H9 (cell line): ENCODE data around the gene UBE4B. TPM values are rescaled to one million over a fixed set of nuclear protein-coding genes. Genes with fewer than 3 reads are reported as not detected.

Experiments
- DNase-seq: peaks from one replicate; pipeline ENCODE4 v3.0.0-alpha.2; 2017
- H2AFZ ChIP-seq: one replicate; pipeline ENCODE4 v1.6.1; 2013; ENCODE audit warnings: mild to moderate bottlenecking, low read length, control low read depth, moderate library complexity
- H2AK5ac ChIP-seq: 2 replicates; pipeline ENCODE4 v1.6.1; 2013; ENCODE audit warnings: low read length, control low read depth, mixed read lengths; ENCODE audit not compliant: insufficient read length
- H2BK120ac ChIP-seq: one replicate; pipeline ENCODE4 v1.6.1; 2013; ENCODE audit warnings: low read depth, mild to moderate bottlenecking, low read length, control low read depth, inconsistent platforms; ENCODE audit not compliant: poor library complexity, severe bottlenecking
- H2BK12ac ChIP-seq: 2 replicates; pipeline ENCODE4 v1.6.1; 2013; ENCODE audit warnings: low read length, control low read depth, mixed read lengths, low read depth; ENCODE audit not compliant: insufficient read length
- H2BK15ac ChIP-seq: 2 replicates; pipeline ENCODE4 v1.6.1; 2013; ENCODE audit warnings: low read depth, low read length, control low read depth
- H2BK20ac ChIP-seq: one replicate; pipeline ENCODE4 v1.6.1; 2013; ENCODE audit warnings: low read depth, mild to moderate bottlenecking, low read length, control low read depth, inconsistent platforms; ENCODE audit not compliant: poor library complexity, severe bottlenecking
- H2BK5ac ChIP-seq: 2 replicates; pipeline ENCODE4 v1.6.1; 2013; ENCODE audit warnings: low read length, control low read depth, mixed read lengths; ENCODE audit not compliant: insufficient read length
- H3K14ac ChIP-seq: 2 replicates; pipeline ENCODE4 v1.6.1; 2013; ENCODE audit warnings: low read length, control low read depth; ENCODE audit not compliant: insufficient read depth
- H3K18ac ChIP-seq: 2 replicates; pipeline ENCODE4 v1.6.1; 2013; ENCODE audit warnings: low read depth, mild to moderate bottlenecking, mixed read lengths, low read length, control low read depth; ENCODE audit not compliant: insufficient read length
- H3K23ac ChIP-seq: 2 replicates; pipeline ENCODE4 v1.6.1; 2013; ENCODE audit warnings: low read length, control low read depth, mixed read lengths, low read depth; ENCODE audit not compliant: insufficient read length
- H3K23me2 ChIP-seq: 2 replicates; pipeline ENCODE4 v1.6.1; 2013; ENCODE audit warnings: low read depth, mild to moderate bottlenecking, mixed read lengths, low read length, control low read depth; ENCODE audit not compliant: insufficient read length, poor library complexity, severe bottlenecking
- H3K27ac ChIP-seq: 2 replicates; pipeline ENCODE4 v1.5.1; 2013; ENCODE audit warnings: low read length, control low read depth, mixed read lengths, low read depth; ENCODE audit not compliant: insufficient read length
- H3K27me3 ChIP-seq: 2 replicates; pipeline ENCODE4 v1.6.1; 2013; ENCODE audit warnings: low read length, control low read depth, inconsistent platforms; ENCODE audit not compliant: insufficient read depth
- H3K4ac ChIP-seq: 2 replicates; pipeline ENCODE4 v1.6.1; 2013; ENCODE audit warnings: low read depth, mild to moderate bottlenecking, control low read depth, inconsistent platforms, low read length, moderate library complexity
- H3K4me1 ChIP-seq: 2 replicates; pipeline ENCODE4 v1.6.1; 2013; ENCODE audit warnings: low read length, control low read depth, inconsistent platforms; ENCODE audit not compliant: insufficient read depth
- H3K4me2 ChIP-seq: 2 replicates; pipeline ENCODE4 v1.6.1; 2013; ENCODE audit warnings: low read length, control low read depth, mixed read lengths; ENCODE audit not compliant: insufficient read length, insufficient read depth
- H3K56ac ChIP-seq: 2 replicates; pipeline ENCODE4 v1.6.1; 2013; ENCODE audit warnings: low read depth, mild to moderate bottlenecking, mixed read lengths, low read length, control low read depth; ENCODE audit not compliant: insufficient read length
- H3K79me1 ChIP-seq: 2 replicates; pipeline ENCODE4 v1.6.1; 2013; ENCODE audit warnings: low read depth, mild to moderate bottlenecking, moderate library complexity, low read length, control low read depth, inconsistent platforms; ENCODE audit not compliant: insufficient read depth, poor library complexity, severe bottlenecking
- H3K79me2 ChIP-seq: 2 replicates; pipeline ENCODE4 v1.6.1; 2013; ENCODE audit warnings: low read length, control low read depth, inconsistent platforms; ENCODE audit not compliant: insufficient read depth
- H3K9ac ChIP-seq: 2 replicates; pipeline ENCODE4 v1.6.1; 2013; ENCODE audit warnings: low read length, control low read depth, mixed read lengths; ENCODE audit not compliant: insufficient read length; ENCODE audit errors: extremely low read depth
- H3K9me3 ChIP-seq: one replicate; pipeline ENCODE4 v1.6.1; 2013; ENCODE audit warnings: low read depth, low read length, inconsistent platforms; ENCODE audit not compliant: control insufficient read depth
- H3T11ph ChIP-seq: one replicate; pipeline ENCODE4 v1.6.1; 2013; ENCODE audit warnings: mild to moderate bottlenecking, low read length, control low read depth, inconsistent platforms
- H4K20me1 ChIP-seq: one replicate; pipeline ENCODE4 v1.6.1; 2013; ENCODE audit not compliant: control insufficient read depth, insufficient read length, insufficient read depth
- H4K5ac ChIP-seq: 2 replicates; pipeline ENCODE4 v1.6.1; 2013; ENCODE audit warnings: low read depth, mild to moderate bottlenecking, mixed read lengths, low read length, control low read depth; ENCODE audit not compliant: insufficient read length
- H4K8ac ChIP-seq: replicated peaks from 2 replicates; pipeline ENCODE4 v1.6.1; 2013; ENCODE audit warnings: low read length, control low read depth, mixed read lengths, low read depth; ENCODE audit not compliant: insufficient read length
- H4K91ac ChIP-seq: 2 replicates; pipeline ENCODE4 v1.6.1; 2013; ENCODE audit warnings: low read depth, mild to moderate bottlenecking, moderate library complexity, mixed read lengths, low read length, control low read depth; ENCODE audit not compliant: insufficient read length
- H3K27ac Mint-ChIP-seq, 3 experiments: 2 replicates in 2 of 3; 3 replicates in 1 of 3; pipeline ENCODE4 v1.8.0; 2020 to 2021; ENCODE audit warnings: mixed read lengths in 3 of 3, mild to moderate bottlenecking in 1 of 3, moderate library complexity in 1 of 3
- H3K27me3 Mint-ChIP-seq: 2 replicates; pipeline ENCODE4 v1.8.0; 2021; ENCODE audit warnings: low read depth, mild to moderate bottlenecking, moderate library complexity, mixed read lengths
- H3K36me3 Mint-ChIP-seq, 3 experiments: 2 replicates in 2 of 3; 3 replicates in 1 of 3; pipeline ENCODE4 v1.8.0; 2020 to 2021; ENCODE audit warnings: low read depth in 3 of 3, mixed read lengths in 3 of 3; ENCODE audit not compliant: insufficient read depth in 1 of 3
- H3K4me1 Mint-ChIP-seq, 2 experiments: 2 replicates each; pipeline ENCODE4 v1.8.0; 2020; ENCODE audit warnings: mixed read lengths in 2 of 2
- H3K4me3 Mint-ChIP-seq, 2 experiments: 2 replicates in 1 of 2; 3 replicates in 1 of 2; pipeline ENCODE4 v1.8.0; 2020 to 2021; ENCODE audit warnings: mild to moderate bottlenecking in 2 of 2, mixed read lengths in 2 of 2, moderate library complexity in 1 of 2
- H3K9me3 Mint-ChIP-seq, 2 experiments: 2 replicates in 1 of 2; 3 replicates in 1 of 2; pipeline ENCODE4 v1.8.0; 2020; ENCODE audit warnings: mild to moderate bottlenecking in 2 of 2, mixed read lengths in 2 of 2, moderate library complexity in 1 of 2
- CTCF ChIP-seq: fragments of 200-600 bp; sonication (generic); conservative IDR thresholded peaks from 3 replicates; pipeline ENCODE4 v1.8.0; 2021; ENCODE audit warnings: antibody characterized with exemption, mild to moderate bottlenecking
- WGBS: extraction: QIAGEN DNeasy Blood & Tissue Kit; methylation state at CpG from one replicate; pipeline ENCODE4 v1.1.7; 2013; ENCODE audit warnings: missing lambda C conversion rate, low lambda C conversion rate, mixed read lengths; ENCODE audit not compliant: insufficient read length; ENCODE audit errors: extremely low coverage; 5-methylcytosine and 5-hydroxymethylcytosine counted together
- total RNA-seq: library from RNA; stranded (reverse); gene quantifications from 2 replicates; pipeline ENCODE4 v1.2.1, GENCODE V29; 2021

UBE4B gene
- total RNA-seq, 1 experiment from 2014 or later: 67.6 TPM

- no peak overlapping the region for H2BK15ac ChIP-seq
- Mint-ChIP-seq H3K4me1 (peaks cover 10 to 11% of the 10 kb centered on the region in 2 experiments), H3K27me3 (no peaks in the 10 kb centered on the region), H3K27ac (no peak overlapping the region; a peak in 1 of 7 replicates), H3K4me3 (no peak overlapping the region), H3K36me3 (peaks cover 6 to 22% (median 9%) of the 10 kb centered on the region in 3 experiments; a peak in 5 of 7 replicates), H3K9me3 (no peaks in the 10 kb centered on the region)
- no peak overlapping the region for H3K27ac ChIP-seq
- H2AK5ac ChIP-seq: no peak overlapping the region
- no peak overlapping the region for H2BK12ac ChIP-seq
- H4K20me1 ChIP-seq: no peaks in the 10 kb centered on the region
- peaks cover 20% of the 10 kb centered on the region; the same call in 1 of the 2 replicates for H3K79me2 ChIP-seq
- H4K8ac ChIP-seq: no peak overlapping the region
- H3K14ac ChIP-seq: no peak overlapping the region
- H3T11ph ChIP-seq: no peak overlapping the region
- H3K23ac ChIP-seq: no peak overlapping the region
- H3K27me3 ChIP-seq: no peaks in the 10 kb centered on the region
- H3K56ac ChIP-seq: no peak overlapping the region
- no CpG with 5 or more reads among the region's 1 CpG for WGBS
- H2BK120ac ChIP-seq: no peak overlapping the region
- H3K4me2 ChIP-seq: no peak overlapping the region
- no peak overlapping the region for H3K9ac ChIP-seq
- H2AFZ ChIP-seq: no peak overlapping the region
- no peak overlapping the region for H4K5ac ChIP-seq
- H3K9me3 ChIP-seq: no peaks in the 10 kb centered on the region
- H2BK20ac ChIP-seq: no peak overlapping the region
- no peak overlapping the region for H3K4ac ChIP-seq
- H3K79me1 ChIP-seq: peaks cover 15% of the 10 kb centered on the region
- DNase-seq: no peak
- H2BK5ac ChIP-seq: no peak overlapping the region
- no peak for TF ChIP-seq CTCF
- H3K23me2 ChIP-seq: no peaks in the 10 kb centered on the region
- no peak overlapping the region for H3K18ac ChIP-seq
- 0 out of 2 replicates have a peak, but pooled peaks cover 4% of the 10 kb centered on the region for H3K4me1 ChIP-seq
- H4K91ac ChIP-seq: no peak overlapping the region
Observed at GRCh38 chr1:10051656-10052055, 18.9 kb downstream of the UBE4B start.
